HG03108 (cell line): ENCODE data around the gene GC.
"Not testable (repeated sequence)": the region's sequence is repeated elsewhere in the genome, so short reads cannot be mapped to it uniquely, and the experiment has no call there.

Experiments used
- ATAC-seq: cut with Tn5 transposase; IDR thresholded peaks from one replicate; pipeline ENCODE4 v1.9.1; 2021; ENCODE audit warnings: moderate library complexity; ENCODE audit not compliant: unreplicated experiment

GC gene

GRCh38 chr4:71768123-71768522, 15.8 kb downstream of the GC start:
- no peak for ATAC-seq

- no peak for ATAC-seq
Measured at GRCh38 chr4:71765821-71766383, 18.0 kb downstream of the GC start.

- no peak for ATAC-seq
Measured at GRCh38 chr4:71765350-71765749, 18.5 kb downstream of the GC start.

DNA sequence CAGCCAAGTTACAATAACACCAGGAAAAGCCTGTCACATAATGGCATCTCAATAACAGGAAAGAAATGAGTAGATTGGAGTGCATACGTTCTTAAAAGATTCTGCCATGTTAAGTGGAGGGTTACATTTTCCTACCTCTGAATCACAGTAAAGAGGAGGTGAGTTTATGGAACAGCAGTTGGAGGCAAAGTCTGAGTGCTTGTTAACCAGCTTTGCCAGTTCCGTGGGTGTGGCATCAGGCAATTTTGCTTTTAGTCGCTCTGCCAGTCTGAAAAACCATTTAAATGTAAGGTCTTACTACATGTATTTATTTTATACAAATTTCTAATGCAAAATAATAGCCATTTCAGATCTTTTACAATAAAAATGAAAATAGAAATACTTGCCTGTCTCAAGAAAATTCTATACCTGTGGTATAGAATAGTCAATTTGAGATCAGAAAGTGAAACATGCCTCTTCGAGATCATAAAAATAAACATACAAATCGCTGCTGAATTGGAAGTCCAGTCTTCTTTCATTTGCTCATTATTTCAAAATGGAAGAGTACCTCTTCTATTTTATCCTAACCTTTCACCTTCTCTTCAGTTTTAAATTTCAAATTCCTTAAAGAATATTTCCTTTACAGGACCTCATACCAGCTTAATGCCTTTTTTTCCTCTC, 31.4 kb downstream of the GC start:
- no peak for ATAC-seq

DNA sequence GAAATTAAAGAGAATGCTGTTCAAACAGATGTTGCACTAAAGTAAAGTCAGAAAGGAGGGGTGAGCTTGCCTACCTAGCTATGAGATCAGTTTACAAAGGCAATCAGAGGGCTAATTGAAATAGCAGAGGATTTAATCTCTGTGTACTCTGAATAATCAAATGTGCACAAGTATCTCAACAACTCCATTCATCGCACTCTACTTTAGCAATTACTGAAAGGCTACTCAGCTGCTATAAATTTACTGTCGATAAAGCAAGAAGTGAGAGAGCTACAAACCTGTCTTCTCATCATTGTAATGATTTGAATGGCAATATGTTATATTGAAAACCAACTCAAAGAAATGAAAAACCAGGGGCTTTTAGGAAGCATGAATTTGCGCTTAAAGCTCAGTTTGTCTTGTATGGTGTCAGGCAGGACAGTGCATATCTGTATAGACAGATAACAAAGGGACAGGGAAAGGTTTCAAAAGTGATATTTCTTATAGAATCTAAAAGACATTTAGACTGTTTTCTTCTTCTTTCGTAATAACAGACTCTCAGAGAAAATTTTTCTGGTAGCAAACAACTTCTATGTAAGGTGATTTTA, 34.8 kb downstream of the GC start:
- no peak for ATAC-seq

GRCh38 chr4:71746379-71746778, 37.5 kb downstream of the GC start:
- ATAC-seq, result no peak

GRCh38 chr4:71738782-71739181, 45.1 kb downstream of the GC start:
- ATAC-seq, result not testable (repeated sequence)

DNA sequence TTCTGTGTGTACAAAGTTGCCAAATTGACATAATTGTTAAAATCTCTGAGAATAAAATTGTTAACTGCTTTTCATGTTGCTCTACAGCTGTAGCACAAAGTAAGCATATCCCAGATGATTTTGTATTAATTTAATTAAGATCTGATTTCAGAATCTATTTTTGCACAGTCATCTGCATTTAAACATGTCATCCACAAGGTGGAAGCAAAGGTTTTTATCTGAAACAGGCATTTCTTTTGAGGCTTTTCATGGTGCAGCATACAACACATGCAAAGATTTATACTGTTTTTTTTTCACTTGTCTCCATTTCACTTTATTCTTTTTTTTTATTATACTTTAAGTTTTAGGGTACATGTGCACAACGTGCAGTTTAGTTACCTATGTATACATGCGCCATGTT, 51.2 kb downstream of the GC start:
- no peak for ATAC-seq

DNA sequence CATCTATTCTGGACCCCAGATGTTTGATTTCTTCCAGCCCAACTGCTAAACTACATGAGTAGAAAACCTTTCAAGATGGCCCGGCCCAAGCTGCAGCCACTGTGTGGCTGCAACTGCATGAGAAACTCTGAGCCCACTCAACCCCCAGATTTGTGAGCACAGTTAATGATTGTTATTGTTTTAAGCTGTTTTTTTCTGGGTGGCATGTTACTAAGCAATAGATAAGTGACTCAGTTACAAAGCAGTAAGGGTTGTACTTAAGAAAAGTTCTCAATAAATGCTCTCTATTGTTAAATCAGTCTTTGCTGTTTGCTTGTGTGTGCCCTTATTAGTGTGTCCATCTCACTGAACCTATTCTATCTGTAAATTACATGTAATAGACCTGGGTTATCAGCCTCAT, 51.8 kb downstream of the GC start:
- no peak for ATAC-seq

DNA sequence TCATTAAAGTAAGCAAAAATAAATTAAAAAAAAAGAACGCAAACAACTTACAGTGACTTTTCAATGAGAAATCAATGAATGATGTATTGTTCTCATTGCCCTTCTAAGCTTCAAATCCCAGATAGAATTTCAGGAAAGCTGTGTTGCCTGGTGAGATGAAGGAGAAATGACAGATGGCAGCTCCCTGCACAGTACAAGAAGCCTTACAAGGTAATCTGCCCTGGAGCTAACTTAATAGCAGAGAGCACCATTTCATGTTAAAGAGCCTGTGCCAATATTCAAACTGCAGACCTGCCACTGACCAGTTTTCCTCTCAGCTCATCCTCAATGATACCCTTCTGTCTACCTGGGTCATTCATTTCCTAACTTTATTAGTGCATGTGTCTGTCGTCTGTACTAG, 54.0 kb downstream of the GC start:
- ATAC-seq, result no peak

DNA sequence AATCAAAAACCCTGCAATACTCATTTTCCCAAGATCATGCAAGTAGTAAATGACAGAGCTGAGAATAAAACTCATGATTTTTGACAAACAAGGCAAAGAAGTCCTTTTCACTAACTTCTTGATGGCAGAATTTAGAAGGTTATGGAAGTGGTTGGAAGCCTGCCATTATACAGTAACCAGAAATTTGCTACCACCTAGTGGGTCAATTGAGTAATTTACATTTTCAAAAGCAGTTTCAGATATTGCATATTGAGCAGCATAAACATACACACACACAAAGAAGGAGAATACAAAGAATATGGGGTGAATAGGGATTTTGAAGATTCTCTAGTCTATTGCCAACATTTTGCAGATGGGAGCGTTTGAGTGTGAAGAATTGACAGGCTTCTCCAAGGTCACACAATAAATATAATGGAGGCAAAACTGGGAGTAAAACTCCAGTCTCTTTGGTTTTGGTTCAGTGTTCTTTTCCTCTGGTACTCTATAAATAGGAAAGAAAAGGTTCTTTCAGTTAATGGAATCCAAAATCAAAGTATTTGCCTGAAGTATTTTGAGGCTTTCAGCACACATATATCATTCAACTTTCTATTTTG, 70.2 kb downstream of the GC start:
- no peak for ATAC-seq

- ATAC-seq, result no peak
Measured at GRCh38 chr4:71711985-71712348, 71.9 kb downstream of the GC start.

GRCh38 chr4:71711044-71711984, 72.6 kb downstream of the GC start:
- ATAC-seq, result no peak

DNA sequence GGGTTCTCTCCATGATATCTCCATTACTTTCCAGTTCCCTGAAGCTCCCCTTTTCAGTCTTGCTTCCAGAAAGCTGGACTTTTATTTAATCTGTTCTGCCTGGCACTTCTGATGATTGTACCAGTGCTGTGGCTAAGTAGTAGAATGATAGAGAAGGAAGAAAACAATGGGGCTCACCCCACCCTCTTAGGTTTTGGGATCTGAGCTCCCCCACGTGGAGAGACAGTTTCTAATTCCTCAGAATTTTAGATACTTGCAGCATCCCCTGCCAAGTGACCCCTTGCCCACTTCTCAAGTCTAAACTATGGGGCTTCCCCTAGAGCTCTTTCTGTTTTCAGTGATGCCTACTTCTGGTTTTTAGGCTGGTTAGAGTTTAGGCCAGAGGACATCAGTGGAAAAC, 73.9 kb downstream of the GC start:
- no peak for ATAC-seq

DNA sequence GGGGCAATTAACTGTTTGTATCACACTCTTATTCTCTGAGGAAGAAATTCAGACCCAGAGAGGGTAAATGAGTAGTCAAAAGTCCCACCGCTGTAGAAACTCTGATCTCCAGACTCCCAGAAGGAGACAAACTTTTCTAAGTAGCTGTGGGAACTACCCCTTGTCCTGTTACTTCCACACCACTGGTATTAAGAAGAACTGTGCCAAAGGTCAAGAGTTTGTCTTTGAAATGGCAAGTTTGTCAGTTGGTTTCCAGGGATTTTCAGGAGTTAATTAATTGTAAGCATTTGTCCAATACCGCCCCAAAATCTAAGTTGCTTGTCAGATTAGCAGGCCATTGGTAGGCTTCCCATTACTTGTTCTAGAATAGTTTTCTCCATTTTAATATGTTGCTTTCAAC, 85.7 kb downstream of the GC start:
- ATAC-seq, result no peak

- ATAC-seq, result no peak
Measured at GRCh38 chr4:71697031-71697430, 86.8 kb downstream of the GC start.

GRCh38 chr4:71694961-71695360, 88.9 kb downstream of the GC start:
- no peak for ATAC-seq

- no peak for ATAC-seq
Measured at GRCh38 chr4:71692963-71693362, 90.9 kb downstream of the GC start.

GRCh38 chr4:71692198-71692597, 91.7 kb downstream of the GC start:
- no peak for ATAC-seq
